ENCODE data around the gene BTLA.

- TF ChIP-seq POLR2A (IDR thresholded peaks at IDR 0.05; ENCODE audit: low read depth, low read length) (no peak), TAF1 (IDR thresholded peaks at IDR 0.05; ENCODE audit: borderline replicate concordance, low read depth, low read length) (no peak), POLR2AphosphoS5 (IDR thresholded peaks at IDR 0.05; ENCODE audit: low read depth, low read length) (no peak)
Measured at GRCh38 chr3:112456147-112456546, 43.1 kb downstream of the BTLA start.

Measured in GM12892 (cell line).